ENCODE data around the gene LRIF1.
"Not testable (repeated sequence)": the region's sequence is repeated elsewhere in the genome, so short reads cannot be mapped to it uniquely, and the experiment has no call there.

LRIF1 gene

GRCh38 chr1:110963691-110964454 is at the start of gene LRIF1:
Gene LRIF1, minus strand, starts transcription at chr1:110963922. Its CDS starts 234 bp downstream, at chr1:110963688.
- DNase-seq, result peak; percentile 99

- DNase-seq, result no peak
These were observed 44.3 kb upstream of the LRIF1 start for GRCh38 chr1:111008031-111008430.

GRCh38 chr1:111006556-111006955 is 42.8 kb upstream of the LRIF1 start:
- no peak for DNase-seq

GRCh38 chr1:110999607-111000006 is 35.9 kb upstream of the LRIF1 start:
- not testable (repeated sequence) for DNase-seq

- DNase-seq, result peak; percentile 20 to 47
These were observed 28.6 kb upstream of the LRIF1 start for GRCh38 chr1:110992329-110992728.

- not testable (repeated sequence) for DNase-seq
These were observed 27.6 kb upstream of the LRIF1 start for GRCh38 chr1:110991295-110991694.

- DNase-seq, result no peak
These were observed 26.8 kb upstream of the LRIF1 start for GRCh38 chr1:110990541-110990940.

- DNase-seq, result no peak
These were observed 22.7 kb upstream of the LRIF1 start for GRCh38 chr1:110986407-110986891.

- DNase-seq, result no peak
These were observed 18.6 kb upstream of the LRIF1 start for GRCh38 chr1:110982320-110982719.

GRCh38 chr1:110979154-110979553 is 15.4 kb upstream of the LRIF1 start:
- no peak for DNase-seq

GRCh38 chr1:110976089-110976488 is 12.4 kb upstream of the LRIF1 start:
- no peak for DNase-seq

GRCh38 chr1:110975265-110975664 is 11.5 kb upstream of the LRIF1 start:
- no peak for DNase-seq

- no peak for DNase-seq
These were observed 3.5 kb upstream of the LRIF1 start for GRCh38 chr1:110967256-110967655.

- no peak for DNase-seq
These were observed 757 bp upstream of the LRIF1 start for GRCh38 chr1:110964455-110964903.

GRCh38 chr1:110962892-110963690 is 631 bp downstream of the LRIF1 start:
- peak; percentile 62 to 72 for DNase-seq

GRCh38 chr1:110961902-110962301 is 1.8 kb downstream of the LRIF1 start:
- no peak for DNase-seq

GRCh38 chr1:110960777-110961420 is 2.8 kb downstream of the LRIF1 start:
- no peak for DNase-seq

GRCh38 chr1:110957798-110958197 is 5.9 kb downstream of the LRIF1 start:
- no peak for DNase-seq

- DNase-seq, result no peak
These were observed 7.1 kb downstream of the LRIF1 start for GRCh38 chr1:110956586-110956985.

- DNase-seq, result no peak
These were observed 10.7 kb downstream of the LRIF1 start for GRCh38 chr1:110953031-110953430.

- DNase-seq, result no peak
These were observed 11.7 kb downstream of the LRIF1 start for GRCh38 chr1:110952031-110952430.

GRCh38 chr1:110951161-110951560 is 12.6 kb downstream of the LRIF1 start:
- DNase-seq, result peak in 1 of 2 experiments; percentile 16
